RWPE2 (cell line): ENCODE measurements around the gene PPP1R16B.

ENCODE experiments used
- ATAC-seq: fragments of 200-7000 bp; cut with Tn5 transposase; 3 replicates; pipeline ENCODE4 v1.9.1; 2021; ENCODE audit warnings: low read depth
- DNase-seq: peaks from one replicate; pipeline ENCODE4 v3.0.0-alpha.2; 2020; ENCODE audit warnings: low spot score
- H3K27ac ChIP-seq: fragments of 450-650 bp; 2 replicates; pipeline ENCODE4 v1.5.1; 2017; ENCODE audit warnings: mild to moderate bottlenecking; ENCODE audit not compliant: poor library complexity, severe bottlenecking
- H3K27me3 ChIP-seq: fragments of 250-450 bp; sonication (Bioruptor Pico); 2 replicates; pipeline ENCODE4 v1.5.1; 2021; ENCODE audit warnings: mild to moderate bottlenecking, moderate library complexity; ENCODE audit not compliant: insufficient read depth, poor library complexity, severe bottlenecking
- H3K36me3 ChIP-seq: fragments of 250-450 bp; sonication (Bioruptor Pico); 2 replicates; pipeline ENCODE4 v1.5.1; 2020; ENCODE audit warnings: low read depth, mild to moderate bottlenecking, moderate library complexity
- H3K4me1 ChIP-seq: fragments of 250-450 bp; sonication (Bioruptor Pico); 2 replicates; pipeline ENCODE4 v1.5.1; 2021; ENCODE audit warnings: mild to moderate bottlenecking, moderate library complexity; ENCODE audit not compliant: insufficient read depth, poor library complexity, severe bottlenecking
- H3K4me3 ChIP-seq: fragments of 250-450 bp; sonication (Bioruptor Pico); 2 replicates; pipeline ENCODE4 v1.5.1; 2021; ENCODE audit warnings: mild to moderate bottlenecking, moderate library complexity; ENCODE audit not compliant: severe bottlenecking
- H3K9me3 ChIP-seq: fragments of 250-450 bp; sonication (Bioruptor Pico); 2 replicates; pipeline ENCODE4 v1.5.1; 2021; ENCODE audit warnings: mild to moderate bottlenecking, moderate library complexity; ENCODE audit not compliant: severe bottlenecking
- TF ChIP-seq, protein P1 (sequence below): fragments of 450-650 bp; IDR thresholded peaks from one replicate; pipeline ENCODE4 v1.5.1; 2017; ENCODE audit warnings: mild to moderate bottlenecking, moderate library complexity; ENCODE audit not compliant: poor library complexity, severe bottlenecking

The PPP1R16B gene

GRCh38 chr20:38883081-38883980, 77.8 kb downstream of the PPP1R16B start:
- no peak overlapping the region for H3K27ac ChIP-seq
- H3K27me3 ChIP-seq: no peaks in the 10 kb centered on the region
- H3K4me1 ChIP-seq: no peaks in the 10 kb centered on the region

DNA sequence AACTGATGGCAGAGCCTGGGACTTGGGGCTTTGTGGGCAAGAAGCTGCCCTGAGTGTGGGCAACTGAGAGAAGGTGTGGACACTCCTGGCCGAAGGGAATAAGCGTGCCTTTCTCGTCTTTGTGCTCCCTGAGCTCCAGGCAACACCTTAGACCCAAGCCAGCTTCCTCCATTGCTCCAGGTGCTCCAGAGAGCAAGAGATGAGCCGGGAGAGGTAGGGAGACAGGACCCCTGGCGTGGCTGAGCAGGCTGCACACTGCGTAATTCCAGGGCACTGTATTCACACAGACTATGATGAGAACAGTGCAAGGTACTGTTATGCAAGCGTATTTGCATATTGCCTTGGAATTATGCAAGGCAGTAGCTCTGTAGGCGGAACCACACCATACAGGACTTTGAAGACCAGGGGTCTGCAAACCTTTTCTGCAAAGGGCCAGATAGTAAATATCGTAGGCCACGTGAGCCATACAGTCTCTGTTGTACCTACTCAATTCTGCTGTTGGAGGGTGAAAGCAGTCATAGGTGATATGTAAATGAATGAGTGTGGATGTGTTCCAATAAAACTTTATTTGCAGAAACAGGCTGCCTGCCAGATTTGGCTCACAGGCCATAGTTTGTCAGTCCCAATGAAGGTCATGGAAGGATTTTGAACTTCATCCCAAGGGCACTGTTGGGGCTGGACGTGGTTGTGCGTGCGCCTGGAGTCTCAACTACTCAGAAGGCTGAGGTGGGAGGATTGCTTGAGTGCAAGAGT, 78.7 kb downstream of the PPP1R16B start:
- TF ChIP-seq, protein P1, sequence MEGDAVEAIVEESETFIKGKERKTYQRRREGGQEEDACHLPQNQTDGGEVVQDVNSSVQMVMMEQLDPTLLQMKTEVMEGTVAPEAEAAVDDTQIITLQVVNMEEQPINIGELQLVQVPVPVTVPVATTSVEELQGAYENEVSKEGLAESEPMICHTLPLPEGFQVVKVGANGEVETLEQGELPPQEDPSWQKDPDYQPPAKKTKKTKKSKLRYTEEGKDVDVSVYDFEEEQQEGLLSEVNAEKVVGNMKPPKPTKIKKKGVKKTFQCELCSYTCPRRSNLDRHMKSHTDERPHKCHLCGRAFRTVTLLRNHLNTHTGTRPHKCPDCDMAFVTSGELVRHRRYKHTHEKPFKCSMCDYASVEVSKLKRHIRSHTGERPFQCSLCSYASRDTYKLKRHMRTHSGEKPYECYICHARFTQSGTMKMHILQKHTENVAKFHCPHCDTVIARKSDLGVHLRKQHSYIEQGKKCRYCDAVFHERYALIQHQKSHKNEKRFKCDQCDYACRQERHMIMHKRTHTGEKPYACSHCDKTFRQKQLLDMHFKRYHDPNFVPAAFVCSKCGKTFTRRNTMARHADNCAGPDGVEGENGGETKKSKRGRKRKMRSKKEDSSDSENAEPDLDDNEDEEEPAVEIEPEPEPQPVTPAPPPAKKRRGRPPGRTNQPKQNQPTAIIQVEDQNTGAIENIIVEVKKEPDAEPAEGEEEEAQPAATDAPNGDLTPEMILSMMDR: no peak
- no peaks in the 10 kb centered on the region for H3K9me3 ChIP-seq
- no peak for DNase-seq
- H3K4me1 ChIP-seq: no peaks in the 10 kb centered on the region
- no peaks in the 10 kb centered on the region for H3K27me3 ChIP-seq
- ATAC-seq: no peak
- no peak overlapping the region for H3K4me3 ChIP-seq
- H3K27ac ChIP-seq: no peak overlapping the region
- H3K36me3 ChIP-seq: no peaks in the 10 kb centered on the region

More at GRCh38 chr20:38883081-38883980, 77.8 kb downstream of the PPP1R16B start:
- TF ChIP-seq, protein P1: no peak
- Histone ChIP-seq H3K4me3 (no peak overlapping the region), H3K36me3 (no peaks in the 10 kb centered on the region), H3K9me3 (no peaks in the 10 kb centered on the region)
- DNase-seq: peak; percentile 78
- peak; percentile 21 for ATAC-seq

DNA sequence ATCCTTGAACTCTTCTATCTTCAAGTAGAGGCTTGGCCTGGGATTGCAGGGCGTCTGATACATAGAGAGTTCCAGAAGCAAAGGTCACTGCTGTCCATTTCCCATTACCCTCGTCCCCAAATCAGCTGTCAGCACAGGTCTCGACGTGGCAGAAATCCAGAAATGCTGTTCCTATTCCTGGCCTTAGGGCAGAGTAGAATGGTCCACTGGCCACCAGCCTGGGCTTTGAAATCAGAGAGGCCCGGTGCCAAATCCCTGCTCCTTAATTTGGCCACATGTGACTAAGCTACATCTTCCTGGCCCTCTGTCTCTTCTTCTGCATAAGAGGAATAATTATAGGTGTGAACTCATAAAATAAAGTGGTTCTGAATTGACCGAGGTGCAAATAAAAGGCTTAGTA, 79.9 kb downstream of the PPP1R16B start:
- no peak for DNase-seq
- no peaks in the 10 kb centered on the region for H3K4me1 ChIP-seq
- H3K9me3 ChIP-seq: no peaks in the 10 kb centered on the region
- no peaks in the 10 kb centered on the region for H3K36me3 ChIP-seq
- TF ChIP-seq, protein P1: no peak
- no peak for ATAC-seq
- no peak overlapping the region for H3K4me3 ChIP-seq
- no peaks in the 10 kb centered on the region for H3K27me3 ChIP-seq
- H3K27ac ChIP-seq: no peak overlapping the region

DNA sequence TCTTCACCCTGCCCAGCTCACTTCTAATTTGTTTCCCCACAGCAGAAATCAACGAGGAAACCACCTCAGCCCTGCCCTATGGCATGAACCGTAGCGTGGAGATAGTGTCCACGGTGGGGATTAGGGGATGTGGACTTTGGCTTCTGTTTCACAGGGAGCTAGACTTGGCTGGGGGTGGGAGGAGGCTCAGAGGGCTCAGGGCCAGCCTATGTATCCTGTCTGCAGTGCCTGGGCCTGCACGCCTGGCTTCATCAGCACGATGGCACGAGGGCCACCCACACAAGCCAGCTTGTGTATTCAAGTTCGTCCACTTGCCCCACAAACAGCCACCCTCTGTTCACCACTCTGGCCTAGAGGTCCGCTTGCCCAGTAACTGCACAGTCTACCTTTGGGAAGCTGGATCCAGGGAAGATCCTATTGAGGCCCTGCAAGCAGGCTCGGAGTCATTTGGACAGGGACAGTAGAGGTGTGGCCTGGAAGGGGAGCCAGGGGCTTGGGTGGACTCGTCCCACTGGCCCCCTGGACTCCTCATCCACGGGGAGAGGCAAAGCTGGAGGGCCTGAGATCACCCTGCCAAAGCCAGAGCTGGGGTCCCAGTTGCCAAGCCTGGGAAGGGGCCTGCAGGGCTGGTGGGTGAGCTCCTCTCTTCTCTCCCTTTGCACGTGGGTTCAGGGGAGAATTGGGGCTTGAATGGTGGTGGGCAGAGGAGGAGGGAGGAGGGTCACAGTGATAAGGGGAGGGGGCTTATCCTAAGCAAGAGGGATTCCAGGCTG, 82.7 kb downstream of the PPP1R16B start:
- peak; percentile 3; the same call in 1 of the 3 replicates for ATAC-seq
- H3K36me3 ChIP-seq: no peaks in the 10 kb centered on the region
- TF ChIP-seq, protein P1: no peak
- no peak for DNase-seq
- no peak overlapping the region for H3K27ac ChIP-seq
- no peaks in the 10 kb centered on the region for H3K9me3 ChIP-seq
- no peaks in the 10 kb centered on the region for H3K4me1 ChIP-seq
- H3K4me3 ChIP-seq: no peak overlapping the region
- no peaks in the 10 kb centered on the region for H3K27me3 ChIP-seq
